MM.1S (cell line): ENCODE data around the gene RAB34.
A peak's percentile ranks its signal among the peaks of the same experiment; 100 is the strongest.
"Not testable (repeated sequence)": the region's sequence is repeated elsewhere in the genome, so short reads cannot be mapped to it uniquely, and the experiment has no call there.

ENCODE experiments used
- DNase-seq: peaks from one replicate; pipeline ENCODE4 v3.0.0-alpha.2; 2015
- H2AFZ ChIP-seq: fragments of 300-600 bp; sonication (generic); 2 replicates; pipeline ENCODE4 v1.6.0; 2016; ENCODE audit warnings: antibody characterized with exemption, low read length
- H3F3A ChIP-seq: fragments of 300-600 bp; sonication (generic); 2 replicates; pipeline ENCODE4 v1.6.1; 2016; ENCODE audit warnings: mild to moderate bottlenecking, antibody characterized with exemption, low read length, moderate library complexity, mixed read lengths; ENCODE audit not compliant: insufficient read depth
- H3K27ac ChIP-seq: fragments of 300-600 bp; sonication (generic); 2 replicates; pipeline ENCODE4 v1.5.1; 2016; ENCODE audit warnings: mild to moderate bottlenecking, low read length
- H3K27me3 ChIP-seq: fragments of 300-600 bp; sonication (generic); replicated peaks from 2 replicates; pipeline ENCODE4 v1.6.0; 2016; ENCODE audit warnings: low read length; ENCODE audit not compliant: insufficient read depth
- H3K36me3 ChIP-seq: fragments of 300-600 bp; sonication (generic); replicated peaks from 2 replicates; pipeline ENCODE4 v1.6.1; 2016; ENCODE audit warnings: mild to moderate bottlenecking, low read length, mixed read lengths; ENCODE audit not compliant: insufficient read depth
- H3K4me1 ChIP-seq: fragments of 300-600 bp; sonication (generic); 2 replicates; pipeline ENCODE4 v1.6.1; 2016; ENCODE audit warnings: low read length, mixed read lengths
- H3K4me2 ChIP-seq: fragments of 300-600 bp; sonication (generic); 2 replicates; pipeline ENCODE4 v1.6.0; 2016; ENCODE audit warnings: low read depth, low read length
- H3K4me3 ChIP-seq: fragments of 300-600 bp; sonication (generic); 2 replicates; pipeline ENCODE4 v1.5.1; 2016; ENCODE audit warnings: low read length, mixed read lengths
- H3K79me2 ChIP-seq: fragments of 300-600 bp; sonication (generic); 2 replicates; pipeline ENCODE4 v1.6.1; 2016; ENCODE audit warnings: mixed run types, low read length, mixed read lengths
- H3K9ac ChIP-seq: fragments of 300-600 bp; sonication (generic); 2 replicates; pipeline ENCODE4 v1.6.1; 2016; ENCODE audit warnings: low read length, mixed read lengths
- H3K9me2 ChIP-seq: fragments of 300-600 bp; sonication (generic); replicated peaks from 2 replicates; pipeline ENCODE4 v1.6.1; 2016; ENCODE audit warnings: mild to moderate bottlenecking, low read length, mixed read lengths; ENCODE audit not compliant: insufficient read depth
- H3K9me3 ChIP-seq: fragments of 300-600 bp; sonication (generic); replicated peaks from 2 replicates; pipeline ENCODE4 v1.6.1; 2016; ENCODE audit warnings: mild to moderate bottlenecking, low read length, mixed read lengths; ENCODE audit not compliant: insufficient read depth
- H4K20me1 ChIP-seq: fragments of 300-600 bp; sonication (generic); 2 replicates; pipeline ENCODE4 v1.6.1; 2016; ENCODE audit warnings: mild to moderate bottlenecking, low read length, moderate library complexity, mixed read lengths; ENCODE audit not compliant: insufficient read depth
- EZH2 ChIP-seq: fragments of 300-600 bp; sonication (generic); optimal IDR thresholded peaks from 2 replicates; pipeline ENCODE3; 2017; ENCODE audit warnings: low read depth, mild to moderate bottlenecking, antibody characterized with exemption, low read length, mixed read lengths
- EZH2phosphoT487 ChIP-seq: fragments of 300-600 bp; sonication (generic); IDR thresholded peaks from 2 replicates; pipeline ENCODE4 v1.6.1; 2018; ENCODE audit warnings: antibody characterized with exemption, low read length
- TF ChIP-seq, protein P1 (sequence below): fragments of 300-600 bp; sonication (generic); IDR thresholded peaks from 2 replicates; pipeline ENCODE4 v1.5.1; 2016; ENCODE audit warnings: antibody characterized with exemption, low read length, mixed read lengths

Gene RAB34

DNA sequence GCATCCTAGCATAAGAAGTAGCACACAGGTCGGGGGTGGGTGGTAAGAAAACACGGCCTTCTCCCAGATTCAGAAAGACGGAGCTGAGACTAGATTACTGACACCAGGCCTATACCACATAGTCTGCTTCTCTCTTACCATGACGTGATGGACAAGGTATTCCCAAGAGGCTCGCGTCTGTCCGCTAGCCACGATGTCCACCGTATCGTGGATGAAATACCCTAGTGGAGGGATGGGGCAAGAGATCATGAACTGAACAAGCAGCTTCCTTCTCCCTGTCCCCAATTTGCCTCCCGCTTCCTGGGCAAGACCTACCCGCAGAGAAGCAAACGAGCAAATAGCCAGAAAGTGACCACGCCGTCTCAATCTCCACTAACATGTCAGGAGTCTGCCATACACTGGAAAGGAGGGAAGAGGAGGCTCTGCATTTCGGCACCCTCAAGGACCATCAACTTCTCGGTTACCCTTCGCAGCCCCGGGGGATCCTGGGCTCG is 7.5 kb upstream of the RAB34 start:
- Histone ChIP-seq H3K4me3 (peak overlapping the region; percentile 71), H3K9me3 (no peaks in the 10 kb centered on the region), H3K36me3 (peaks cover 16% of the 10 kb centered on the region; the same call in 1 of the 2 replicates), H3K9me2 (no peaks in the 10 kb centered on the region), H4K20me1 (0 out of 2 replicates have a peak, but pooled peaks cover 13% of the 10 kb centered on the region), H3K4me1 (peaks cover 4% of the 10 kb centered on the region; the same call in 1 of the 2 replicates), H3K79me2 (peaks cover 34% of the 10 kb centered on the region), H3K27ac (peak overlapping the region; percentile 62; the same call in 1 of the 2 replicates), H3F3A (peaks cover 79% of the 10 kb centered on the region), H3K9ac (peak overlapping the region; percentile 68), H3K4me2 (peak overlapping the region; percentile 69), H2AFZ (no peak overlapping the region), H3K27me3 (no peaks in the 10 kb centered on the region)
- TF ChIP-seq, protein P1, sequence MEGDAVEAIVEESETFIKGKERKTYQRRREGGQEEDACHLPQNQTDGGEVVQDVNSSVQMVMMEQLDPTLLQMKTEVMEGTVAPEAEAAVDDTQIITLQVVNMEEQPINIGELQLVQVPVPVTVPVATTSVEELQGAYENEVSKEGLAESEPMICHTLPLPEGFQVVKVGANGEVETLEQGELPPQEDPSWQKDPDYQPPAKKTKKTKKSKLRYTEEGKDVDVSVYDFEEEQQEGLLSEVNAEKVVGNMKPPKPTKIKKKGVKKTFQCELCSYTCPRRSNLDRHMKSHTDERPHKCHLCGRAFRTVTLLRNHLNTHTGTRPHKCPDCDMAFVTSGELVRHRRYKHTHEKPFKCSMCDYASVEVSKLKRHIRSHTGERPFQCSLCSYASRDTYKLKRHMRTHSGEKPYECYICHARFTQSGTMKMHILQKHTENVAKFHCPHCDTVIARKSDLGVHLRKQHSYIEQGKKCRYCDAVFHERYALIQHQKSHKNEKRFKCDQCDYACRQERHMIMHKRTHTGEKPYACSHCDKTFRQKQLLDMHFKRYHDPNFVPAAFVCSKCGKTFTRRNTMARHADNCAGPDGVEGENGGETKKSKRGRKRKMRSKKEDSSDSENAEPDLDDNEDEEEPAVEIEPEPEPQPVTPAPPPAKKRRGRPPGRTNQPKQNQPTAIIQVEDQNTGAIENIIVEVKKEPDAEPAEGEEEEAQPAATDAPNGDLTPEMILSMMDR: no peak
- TF ChIP-seq EZH2: no peak
- DNase-seq: peak; percentile 54

DNA sequence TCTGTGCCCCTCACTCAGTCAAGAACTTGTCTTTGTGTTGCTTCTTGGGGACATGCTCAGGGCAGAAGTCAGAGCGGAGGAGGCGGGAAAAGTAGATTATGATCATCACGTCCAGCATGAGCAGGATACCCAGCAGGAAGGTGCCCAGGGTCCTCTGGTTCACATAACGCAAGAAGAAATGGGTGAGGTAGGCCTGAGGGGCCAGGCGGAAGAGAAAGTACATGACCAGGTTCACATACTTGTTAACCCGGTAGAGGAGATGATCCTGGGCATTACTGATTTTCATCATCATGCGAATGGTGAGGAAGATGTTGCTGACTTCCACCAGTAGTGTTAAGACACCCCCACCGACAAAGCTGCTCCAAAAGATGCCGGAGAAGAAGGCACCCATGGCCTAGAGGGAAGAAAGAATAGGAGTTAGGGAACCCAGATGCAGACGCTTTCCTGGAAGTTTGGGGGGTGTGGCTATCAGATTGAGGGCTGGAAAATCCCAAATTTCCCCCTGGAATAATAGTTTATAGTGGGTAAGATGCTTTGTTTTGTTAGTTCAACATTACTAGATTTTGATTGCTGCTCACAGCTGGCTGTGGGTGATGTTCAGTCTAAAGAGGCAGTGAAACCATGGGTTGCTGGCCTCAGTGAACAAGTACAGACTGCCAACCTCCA is 7.0 kb upstream of the RAB34 start:
- Histone ChIP-seq H3K9ac (no peak overlapping the region), H3K9me3 (no peaks in the 10 kb centered on the region), H2AFZ (no peak overlapping the region), H3K4me2 (peak overlapping the region; percentile 69), H3K36me3 (peaks cover 16% of the 10 kb centered on the region; the same call in 1 of the 2 replicates), H3F3A (peaks cover 82% of the 10 kb centered on the region), H3K27me3 (no peaks in the 10 kb centered on the region), H4K20me1 (0 out of 2 replicates have a peak, but pooled peaks cover 13% of the 10 kb centered on the region), H3K4me3 (no peak overlapping the region; the same call in 1 of the 2 replicates), H3K79me2 (peaks cover 39% of the 10 kb centered on the region), H3K4me1 (peaks cover 4% of the 10 kb centered on the region; the same call in 1 of the 2 replicates), H3K9me2 (no peaks in the 10 kb centered on the region), H3K27ac (peak overlapping the region; percentile 62; the same call in 1 of the 2 replicates)
- no peak for DNase-seq
- TF ChIP-seq EZH2phosphoT487: no peak

DNA sequence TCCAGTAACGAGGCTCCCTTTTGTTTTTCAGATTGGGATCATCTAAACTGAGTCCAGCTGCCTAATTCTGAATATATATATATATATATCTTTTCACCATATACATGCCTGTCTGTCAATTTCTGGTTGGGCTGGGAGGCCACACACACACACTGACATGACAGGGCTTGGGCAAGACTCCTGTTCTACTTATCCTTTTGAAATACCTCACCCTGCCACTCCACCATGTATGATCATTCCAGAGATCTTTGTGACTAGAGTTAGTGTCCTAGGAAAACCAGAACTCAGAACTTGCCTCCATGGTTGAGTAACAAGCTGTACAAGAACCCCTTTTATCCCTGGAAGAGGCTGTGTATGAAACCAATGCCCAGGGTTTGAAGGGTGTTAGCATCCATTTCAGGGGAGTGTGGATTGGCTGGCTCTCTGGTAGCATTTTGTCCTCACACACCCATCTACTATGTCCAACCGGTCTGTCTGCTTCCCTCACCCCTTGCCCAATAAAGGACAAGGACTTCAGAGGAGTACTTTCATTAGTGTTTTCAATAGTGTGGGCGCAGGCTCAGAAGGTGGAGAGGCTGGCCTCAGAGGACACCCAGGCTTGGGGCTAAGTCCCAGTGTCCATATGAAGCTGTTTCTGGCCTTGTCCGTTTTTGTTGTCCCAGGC is 6.3 kb upstream of the RAB34 start:
- H3K27ac ChIP-seq: peak overlapping the region; percentile 62; the same call in 1 of the 2 replicates
- DNase-seq, H2AFZ ChIP-seq, H3K27me3 ChIP-seq, H3K9me3 ChIP-seq, H3K4me1 ChIP-seq, H3K9me2 ChIP-seq, H3K9ac ChIP-seq, H3K4me3 ChIP-seq: not testable (repeated sequence)
- H4K20me1 ChIP-seq: 0 out of 2 replicates have a peak, but pooled peaks cover 13% of the 10 kb centered on the region
- peaks cover 39% of the 10 kb centered on the region for H3K79me2 ChIP-seq
- H3K4me2 ChIP-seq: peak overlapping the region; percentile 69; the same call in 1 of the 2 replicates
- H3K36me3 ChIP-seq: peaks cover 16% of the 10 kb centered on the region; the same call in 1 of the 2 replicates
- H3F3A ChIP-seq: peaks cover 78% of the 10 kb centered on the region

DNA sequence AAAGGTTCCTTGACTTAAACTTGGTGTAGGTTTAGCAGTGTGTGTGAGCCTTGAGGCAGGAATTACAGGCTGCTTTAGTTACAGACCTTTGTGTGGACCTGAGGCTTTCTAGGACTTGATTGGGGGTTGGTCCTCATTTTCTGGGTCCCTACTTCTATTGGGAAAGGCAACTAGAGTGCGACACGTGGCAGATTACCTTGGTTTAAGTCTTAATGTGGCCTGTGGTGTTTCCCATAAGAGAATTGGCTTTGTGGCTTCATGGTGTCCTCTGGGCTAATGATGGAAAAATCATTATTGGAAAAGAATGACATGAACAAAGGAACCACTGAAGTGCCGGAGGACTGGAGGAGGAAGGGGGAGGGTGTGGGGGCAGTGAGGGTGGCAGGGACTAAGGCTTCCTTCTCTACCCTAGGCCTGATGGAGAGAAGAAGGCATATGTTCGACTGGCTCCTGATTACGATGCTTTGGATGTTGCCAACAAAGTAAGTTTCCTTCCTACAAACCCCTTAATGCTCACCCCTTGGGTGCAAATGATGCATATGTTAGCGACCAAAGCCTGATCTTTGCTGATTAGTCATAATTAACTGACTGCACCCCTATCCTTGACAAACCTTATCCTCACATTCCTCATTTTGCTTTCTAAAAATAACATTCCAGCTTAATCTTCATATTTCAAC is 5.6 kb upstream of the RAB34 start:
- H3K36me3 ChIP-seq: peaks cover 16% of the 10 kb centered on the region; the same call in 1 of the 2 replicates
- DNase-seq: no peak
- H3K9me3 ChIP-seq: no peaks in the 10 kb centered on the region
- H3K4me1 ChIP-seq: no peaks in the 10 kb centered on the region; the same call in 1 of the 2 replicates
- H3K27ac ChIP-seq: peak overlapping the region; percentile 18; the same call in 1 of the 2 replicates
- H4K20me1 ChIP-seq: 0 out of 2 replicates have a peak, but pooled peaks cover 13% of the 10 kb centered on the region
- H3K4me3 ChIP-seq: no peak overlapping the region
- H2AFZ ChIP-seq: no peak overlapping the region
- peaks cover 71% of the 10 kb centered on the region for H3F3A ChIP-seq
- H3K9ac ChIP-seq: no peak overlapping the region
- H3K27me3 ChIP-seq: peaks cover 5% of the 10 kb centered on the region
- no peak overlapping the region for H3K4me2 ChIP-seq
- H3K9me2 ChIP-seq: no peaks in the 10 kb centered on the region
- H3K79me2 ChIP-seq: peaks cover 39% of the 10 kb centered on the region
- TF ChIP-seq EZH2 (no peak), EZH2phosphoT487 (no peak)
- TF ChIP-seq, protein P1: no peak
